HepG2 (cell line): ENCODE data around the gene KIF13A. TPM values are rescaled to one million over a fixed set of nuclear protein-coding genes. Genes with fewer than 3 reads are reported as not detected.

Experiments
- ATAC-seq: fragments of 200-7000 bp; cut with Tn5 transposase; 3 replicates; pipeline ENCODE4 v1.9.1; 2020; ENCODE audit warnings: mild to moderate bottlenecking, moderate library complexity
- BruUV-seq: library from RNA; stranded (reverse); fragments of 400-500 nt; replicated peaks from 2 replicates; lab custom pipeline; 2021; lab: Mats Ljungman, UMichigan
- CTCF ChIA-PET: fragments of 300-600 bp; formaldehyde crosslinking; extraction: SDS; loops from one replicate; lab custom pipeline; 2021; ENCODE audit warnings: low total read pairs, inconsistent platforms, low intra/inter-chr PET ratio; lab: Yijun Ruan, JAX
- POLR2A ChIA-PET: fragments of 350-600 bp; sonication (Branson Sonifier 250); formaldehyde crosslinking; loops from one replicate; lab custom pipeline; 2020; ENCODE audit warnings: antibody characterized with exemption, inconsistent platforms; lab: Yijun Ruan, JAX
- DNase-seq: peaks from one replicate; pipeline ENCODE4 v3.0.0-alpha.2; 2015; ENCODE audit warnings: low spot score
- FAIRE-seq: peaks from 3 replicates; lab custom pipeline; 2011; peaks lifted over from hg19 to GRCh38; lab: Jason Lieb, UNC
- H2AFZ ChIP-seq: one replicate; pipeline ENCODE4 v1.6.1; 2011; ENCODE audit warnings: low read length, inconsistent platforms
- H3K27ac ChIP-seq: fragments of 300-600 bp; 3 replicates; pipeline ENCODE4 v1.8.0; 2011; ENCODE audit warnings: mixed run types, mild to moderate bottlenecking, mixed read lengths, low read length, inconsistent platforms; ENCODE audit not compliant: insufficient read depth; ENCODE audit errors: extremely low read length
- H3K27me3 ChIP-seq, 2 experiments: fragments of 200-600 bp in 1 of 2; 2 replicates in 1 of 2; 3 replicates in 1 of 2; pipeline versions ENCODE4 v1.6.0 to v1.8.0; 2011; ENCODE audit warnings: low read length in 2 of 2, mild to moderate bottlenecking in 2 of 2, moderate library complexity in 2 of 2, inconsistent platforms in 1 of 2; ENCODE audit not compliant: insufficient read depth in 2 of 2, control insufficient read depth in 1 of 2
- H3K36me3 ChIP-seq, 2 experiments: fragments of 200-600 bp in 1 of 2; replicated peaks in 1 of 2; 2 replicates in 1 of 2; 3 replicates in 1 of 2; pipeline versions ENCODE4 v1.5.1 to v1.8.0; 2011; ENCODE audit warnings: low read length in 2 of 2, inconsistent platforms in 1 of 2; ENCODE audit not compliant: insufficient read depth in 2 of 2, control insufficient read depth in 1 of 2
- H3K4me1 ChIP-seq: 2 replicates; pipeline ENCODE4 v1.5.1; 2012; ENCODE audit warnings: low read length, inconsistent platforms; ENCODE audit not compliant: insufficient read depth
- H3K4me2 ChIP-seq: 2 replicates; pipeline ENCODE4 v1.6.0; 2011; ENCODE audit warnings: low read depth, low read length, inconsistent platforms
- H3K4me3 ChIP-seq, 3 experiments: fragments of 200-600 bp in 1 of 3; sonication (generic), shearing (Covaris generic) in 1 of 3; replicated peaks in 1 of 3; 2 replicates each; pipeline ENCODE4 v1.5.1; 2011 to 2016; ENCODE audit warnings: low read length in 3 of 3, inconsistent platforms in 2 of 3, low read depth in 2 of 3, mild to moderate bottlenecking in 2 of 3, control low read depth in 1 of 3, mixed read lengths in 1 of 3; ENCODE audit not compliant: insufficient read depth in 1 of 3
- H3K79me2 ChIP-seq: one replicate; pipeline ENCODE4 v1.6.1; 2011; ENCODE audit warnings: low read length, inconsistent platforms; ENCODE audit not compliant: insufficient read depth
- H3K9ac ChIP-seq: 2 replicates; pipeline ENCODE4 v1.6.0; 2011; ENCODE audit warnings: mild to moderate bottlenecking, low read depth, low read length, inconsistent platforms; ENCODE audit not compliant: insufficient read depth
- H3K9me3 ChIP-seq: 2 replicates; pipeline ENCODE4 v1.5.1; 2012; ENCODE audit warnings: mild to moderate bottlenecking, low read length
- H4K20me1 ChIP-seq: 2 replicates; pipeline ENCODE4 v1.6.0; 2011; ENCODE audit warnings: inconsistent platforms, mild to moderate bottlenecking, low read length, moderate library complexity; ENCODE audit not compliant: insufficient read depth
- CEBPB ChIP-seq: IDR thresholded peaks from 2 replicates; pipeline ENCODE4 v1.6.1; 2011; ENCODE audit warnings: low read depth, low read length, improper control_type of control experiment, borderline replicate concordance
- FOXA1 ChIP-seq, 2 experiments: fragments of 450-650 bp in 1 of 2; sonication (generic) in 1 of 2; formaldehyde crosslinking in 1 of 2; IDR thresholded peaks; 2 replicates each; pipeline versions ENCODE4 v1.4.0 to v1.6.1; 2016 to 2020; ENCODE audit warnings: missing genetic modification reagents in 1 of 2
- HMG20A ChIP-seq: IDR thresholded peaks from 2 replicates; pipeline ENCODE4 v1.6.1; 2016; ENCODE audit warnings: borderline replicate concordance
- NR2F6 ChIP-seq, 2 experiments: IDR thresholded peaks; 2 replicates each; pipeline ENCODE4 v1.6.1; 2016; ENCODE audit warnings: antibody characterized with exemption in 1 of 2, mild to moderate bottlenecking in 1 of 2
- PPARG ChIP-seq: conservative IDR thresholded peaks from 2 replicates; pipeline ENCODE4 v1.6.1; 2016; ENCODE audit warnings: missing biosample characterization, missing genetic modification reagents
- RAD51 ChIP-seq: fragments of 450-650 bp; IDR thresholded peaks from 2 replicates; pipeline ENCODE4 v1.6.1; 2016; ENCODE audit warnings: borderline replicate concordance
- RARA ChIP-seq: IDR thresholded peaks from 2 replicates; pipeline ENCODE4 v1.6.1; 2016; ENCODE audit warnings: missing genetic modification reagents, missing compliant biosample characterization
- RCOR2 ChIP-seq: IDR thresholded peaks from 2 replicates; pipeline ENCODE4 v1.6.1; 2016; ENCODE audit warnings: missing biosample characterization, missing genetic modification reagents
- SOX13 ChIP-seq, 3 experiments: fragments of 450-650 bp in 1 of 3; sonication (generic) in 1 of 3; formaldehyde crosslinking in 1 of 3; IDR thresholded peaks in 2 of 3; conservative IDR thresholded peaks in 1 of 3; 2 replicates each; pipeline versions ENCODE4 v1.5.0 to v1.6.1; 2016 to 2020; ENCODE audit warnings: antibody characterized with exemption in 1 of 3, mild to moderate bottlenecking in 1 of 3, missing compliant biosample characterization in 1 of 3, missing genetic modification reagents in 1 of 3, moderate library complexity in 1 of 3
- SOX5 ChIP-seq: IDR thresholded peaks from 2 replicates; pipeline ENCODE4 v1.6.1; 2016; ENCODE audit warnings: borderline replicate concordance
- ZEB1 ChIP-seq: IDR thresholded peaks from 2 replicates; pipeline ENCODE4 v1.6.1; 2012; ENCODE audit warnings: mild to moderate bottlenecking, low read depth, inconsistent platforms; ENCODE audit not compliant: insufficient replicate concordance
- ZMYM4 ChIP-seq: sonication (generic); formaldehyde crosslinking; IDR thresholded peaks from 2 replicates; pipeline ENCODE4 v1.8.1; 2023; ENCODE audit warnings: mild to moderate bottlenecking, missing genetic modification reagents
- ZNF12 ChIP-seq: sonication (generic); formaldehyde crosslinking; IDR thresholded peaks from 2 replicates; pipeline ENCODE4 v1.5.0; 2020; ENCODE audit warnings: missing genetic modification reagents
- ZNF264 ChIP-seq: sonication (generic); formaldehyde crosslinking; IDR thresholded peaks from 2 replicates; pipeline ENCODE4 v1.4.0; 2020; ENCODE audit warnings: missing genetic modification reagents
- ZNF317 ChIP-seq: sonication (generic); formaldehyde crosslinking; IDR thresholded peaks from 2 replicates; pipeline ENCODE4 v1.5.0; 2020; ENCODE audit warnings: mild to moderate bottlenecking, missing genetic modification reagents
- ZNF552 ChIP-seq: sonication (generic); formaldehyde crosslinking; IDR thresholded peaks from 2 replicates; pipeline ENCODE4 v1.9.0; 2022; ENCODE audit warnings: missing genetic modification reagents, mild to moderate bottlenecking, borderline replicate concordance
- WGBS: methylation state at CpG from one replicate; pipeline ENCODE4 v1.1.6; 2017; ENCODE audit warnings: low lambda C conversion rate; 5-methylcytosine and 5-hydroxymethylcytosine counted together
- in situ Hi-C: cut with HindIII; loops from 2 replicates; pipeline ENCODE4 v1.10.0; 2017; ENCODE audit warnings: low pct_unique_long_range_greater_than_20kb; ENCODE audit not compliant: extremely low pct_ligation_motif_present
- intact Hi-C: fragments of 100-400 bp; cut with micrococcal nuclease; formaldehyde crosslinking; loops from one replicate; pipeline ENCODE4 v1.10.0; 2022; ENCODE audit not compliant: unreplicated experiment
- polyA plus RNA-seq, 8 experiments: library from polyadenylated mRNA; depleted of rRNA in 3 of 8; stranded (reverse) in 7 of 8; unstranded in 1 of 8; fragments of >200 nt; fragmentation: Illumina TruSeq in 4 of 8; extraction: Trizol in 4 of 8; gene quantifications; 2 replicates each; pipeline versions ENCODE4 v1.2.1 to v1.2.3, GENCODE V29; 2011 to 2016; ENCODE audit warnings: low read depth in 4 of 8, missing spikeins in 1 of 8, mixed read lengths in 1 of 8; ENCODE audit not compliant: insufficient read depth in 1 of 8
- total RNA-seq, 5 experiments: library from RNA; depleted of rRNA; stranded (reverse); fragments of >200 nt; fragmentation: Illumina TruSeq; extraction: Trizol; gene quantifications; 2 replicates each; pipeline ENCODE4 v1.2.3, GENCODE V29; 2016; ENCODE audit warnings: low read depth in 1 of 5
- TF ChIP-seq, protein P1 (sequence below): sonication (generic); formaldehyde crosslinking; IDR thresholded peaks from 2 replicates; pipeline ENCODE4 v1.5.0; 2020; ENCODE audit warnings: missing genetic modification reagents, mild to moderate bottlenecking, borderline replicate concordance
- TF ChIP-seq, protein P2 (sequence below): sonication (generic); formaldehyde crosslinking; IDR thresholded peaks from 2 replicates; pipeline ENCODE4 v1.4.0; 2020; ENCODE audit warnings: missing genetic modification reagents

The KIF13A gene
- total and polyA plus RNA-seq, 2 of the 13 experiments (the other 11 are each of a cell fraction or from before 2014, with no cell fraction given): 21.1 to 37.2 TPM

GRCh38 chr6:17910189-17910588 is 77.2 kb downstream of the KIF13A start:
- H4K20me1 ChIP-seq: no peaks in the 10 kb centered on the region
- H3K27me3 ChIP-seq: no peaks in the 10 kb centered on the region
- intact Hi-C loops (no loop called here), in situ Hi-C loops (no loop called here)
- H3K9ac ChIP-seq: no peak overlapping the region
- WGBS: 79% methylated on average over 2 of the region's 2 CpGs
- peaks cover 19% of the 10 kb centered on the region for H3K4me1 ChIP-seq
- no peak for FAIRE-seq
- H2AFZ ChIP-seq: no peak overlapping the region
- no peaks in the 10 kb centered on the region for H3K36me3 ChIP-seq
- H3K27ac ChIP-seq: no peak overlapping the region
- H3K79me2 ChIP-seq: peaks cover 3% of the 10 kb centered on the region
- BruUV-seq: no TSS peak
- no peak overlapping the region for H3K4me2 ChIP-seq
- ChIA-PET CTCF (no interaction called here), POLR2A (no interaction called here)
- TF ChIP-seq SOX5 (CRISPR knock-in tag) (no peak), RAD51 (no peak), ZNF317 (CRISPR knock-in tag) (no peak), ZEB1 (no peak), ZNF552 (CRISPR knock-in tag) (no peak), PPARG (CRISPR knock-in tag) (no peak)
- TF ChIP-seq, protein P1, sequence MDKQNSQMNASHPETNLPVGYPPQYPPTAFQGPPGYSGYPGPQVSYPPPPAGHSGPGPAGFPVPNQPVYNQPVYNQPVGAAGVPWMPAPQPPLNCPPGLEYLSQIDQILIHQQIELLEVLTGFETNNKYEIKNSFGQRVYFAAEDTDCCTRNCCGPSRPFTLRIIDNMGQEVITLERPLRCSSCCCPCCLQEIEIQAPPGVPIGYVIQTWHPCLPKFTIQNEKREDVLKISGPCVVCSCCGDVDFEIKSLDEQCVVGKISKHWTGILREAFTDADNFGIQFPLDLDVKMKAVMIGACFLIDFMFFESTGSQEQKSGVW (CRISPR knock-in tag): no peak
- DNase-seq: no peak
- ATAC-seq: no peak
- no peaks in the 10 kb centered on the region for H3K9me3 ChIP-seq
- no peak overlapping the region for H3K4me3 ChIP-seq

DNA sequence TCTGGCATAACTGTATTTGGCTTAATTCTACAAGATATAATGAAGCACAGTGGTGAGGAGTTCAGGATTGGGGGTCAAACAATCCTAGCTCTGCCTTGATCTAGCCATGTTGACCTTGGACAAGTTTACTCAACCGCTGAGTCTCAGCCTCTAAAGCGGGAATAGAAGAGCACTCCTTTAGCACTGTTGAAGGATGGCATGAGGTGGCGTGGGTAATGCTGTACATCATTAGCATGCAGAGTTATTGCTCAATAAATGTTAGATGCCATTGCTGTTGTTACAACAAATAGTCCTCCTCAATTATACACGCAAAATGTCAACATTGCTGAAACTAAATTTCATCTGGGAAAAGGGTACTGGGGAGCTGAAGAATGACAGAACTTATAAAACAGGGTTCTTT is 78.6 kb downstream of the KIF13A start:
- ChIA-PET CTCF (no interaction called here), POLR2A (no interaction called here)
- Histone ChIP-seq H3K4me1 (peaks cover 19% of the 10 kb centered on the region), H4K20me1 (no peaks in the 10 kb centered on the region), H3K27me3 (no peaks in the 10 kb centered on the region), H2AFZ (no peak overlapping the region), H3K79me2 (peaks cover 3% of the 10 kb centered on the region), H3K9me3 (no peaks in the 10 kb centered on the region), H3K27ac (peak overlapping the region; percentile 15), H3K36me3 (no peaks in the 10 kb centered on the region), H3K4me2 (no peak overlapping the region), H3K9ac (no peak overlapping the region), H3K4me3 (no peak overlapping the region)
- peak; percentile 56 for DNase-seq
- intact Hi-C loops (no loop called here), in situ Hi-C loops (no loop called here)
- no TSS peak for BruUV-seq
- WGBS: 57% methylated on average over 4 of the region's 4 CpGs
- peak; percentile 71 for ATAC-seq
- FAIRE-seq: no peak
- TF ChIP-seq FOXA1 (IDR thresholded peaks at IDR 0.05) (no peak), FOXA1 (CRISPR knock-in tag; IDR thresholded peaks at IDR 0.05) (peak; percentile 87), CEBPB (peak; percentile 81), NR2F6 (IDR thresholded peaks at IDR 0.05) (0 out of 2 replicates have a peak, but pooled peaks have one; percentile 15), NR2F6 (CRISPR knock-in tag; IDR thresholded peaks at IDR 0.05) (peak; percentile 21; the same call in 1 of the 2 replicates), HMG20A (CRISPR knock-in tag) (peak; percentile 29; the same call in 1 of the 2 replicates), RARA (CRISPR knock-in tag) (peak; percentile 43; the same call in 1 of the 2 replicates), ZMYM4 (CRISPR knock-in tag) (peak; percentile 80), RCOR2 (CRISPR knock-in tag) (0 out of 2 replicates have a peak, but pooled peaks have one; percentile 27), SOX13 (IDR thresholded peaks at IDR 0.05) (no peak), SOX13 (CRISPR knock-in tag; conservative IDR thresholded peaks at IDR 0.05 in 1 of 2, IDR thresholded peaks at IDR 0.05 in 1 of 2) (peak in 1 of 2 experiments; percentile 32; a peak in 1 of 4 replicates), ZNF12 (CRISPR knock-in tag) (peak; percentile 83), ZNF264 (CRISPR knock-in tag) (no peak)
- TF ChIP-seq, protein P2, sequence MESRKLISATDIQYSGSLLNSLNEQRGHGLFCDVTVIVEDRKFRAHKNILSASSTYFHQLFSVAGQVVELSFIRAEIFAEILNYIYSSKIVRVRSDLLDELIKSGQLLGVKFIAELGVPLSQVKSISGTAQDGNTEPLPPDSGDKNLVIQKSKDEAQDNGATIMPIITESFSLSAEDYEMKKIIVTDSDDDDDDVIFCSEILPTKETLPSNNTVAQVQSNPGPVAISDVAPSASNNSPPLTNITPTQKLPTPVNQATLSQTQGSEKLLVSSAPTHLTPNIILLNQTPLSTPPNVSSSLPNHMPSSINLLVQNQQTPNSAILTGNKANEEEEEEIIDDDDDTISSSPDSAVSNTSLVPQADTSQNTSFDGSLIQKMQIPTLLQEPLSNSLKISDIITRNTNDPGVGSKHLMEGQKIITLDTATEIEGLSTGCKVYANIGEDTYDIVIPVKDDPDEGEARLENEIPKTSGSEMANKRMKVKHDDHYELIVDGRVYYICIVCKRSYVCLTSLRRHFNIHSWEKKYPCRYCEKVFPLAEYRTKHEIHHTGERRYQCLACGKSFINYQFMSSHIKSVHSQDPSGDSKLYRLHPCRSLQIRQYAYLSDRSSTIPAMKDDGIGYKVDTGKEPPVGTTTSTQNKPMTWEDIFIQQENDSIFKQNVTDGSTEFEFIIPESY (CRISPR knock-in tag): peak; percentile 98
